BLaER1 (cell line): ENCODE results near the gene C16orf92.

Experiments
- H3K27ac ChIP-seq: shearing (Covaris generic); formaldehyde crosslinking; 2 replicates; pipeline ENCODE4 v1.8.1; 2022
- H3K27me3 ChIP-seq: shearing (Covaris generic); formaldehyde crosslinking; 2 replicates; pipeline ENCODE4 v1.8.1; 2022
- H3K36me3 ChIP-seq: shearing (Covaris generic); formaldehyde crosslinking; 2 replicates; pipeline ENCODE4 v1.8.1; 2022
- H3K4me1 ChIP-seq: shearing (Covaris generic); formaldehyde crosslinking; 2 replicates; pipeline ENCODE4 v1.8.1; 2022
- H3K4me2 ChIP-seq: shearing (Covaris generic); formaldehyde crosslinking; 2 replicates; pipeline ENCODE4 v1.8.1; 2022
- H3K4me3 ChIP-seq: shearing (Covaris generic); formaldehyde crosslinking; 2 replicates; pipeline ENCODE4 v1.8.1; 2022
- H3K9ac ChIP-seq: shearing (Covaris generic); formaldehyde crosslinking; 2 replicates; pipeline ENCODE4 v1.8.1; 2022
- H3K9me3 ChIP-seq: shearing (Covaris generic); formaldehyde crosslinking; 2 replicates; pipeline ENCODE4 v1.8.1; 2022
- H4K20me1 ChIP-seq: shearing (Covaris generic); formaldehyde crosslinking; 2 replicates; pipeline ENCODE4 v1.8.1; 2022
- Cebpa-rat ChIP-seq: shearing (Covaris generic); IDR thresholded peaks from 2 replicates; pipeline ENCODE4 v1.8.1; 2022

The C16orf92 gene

DNA sequence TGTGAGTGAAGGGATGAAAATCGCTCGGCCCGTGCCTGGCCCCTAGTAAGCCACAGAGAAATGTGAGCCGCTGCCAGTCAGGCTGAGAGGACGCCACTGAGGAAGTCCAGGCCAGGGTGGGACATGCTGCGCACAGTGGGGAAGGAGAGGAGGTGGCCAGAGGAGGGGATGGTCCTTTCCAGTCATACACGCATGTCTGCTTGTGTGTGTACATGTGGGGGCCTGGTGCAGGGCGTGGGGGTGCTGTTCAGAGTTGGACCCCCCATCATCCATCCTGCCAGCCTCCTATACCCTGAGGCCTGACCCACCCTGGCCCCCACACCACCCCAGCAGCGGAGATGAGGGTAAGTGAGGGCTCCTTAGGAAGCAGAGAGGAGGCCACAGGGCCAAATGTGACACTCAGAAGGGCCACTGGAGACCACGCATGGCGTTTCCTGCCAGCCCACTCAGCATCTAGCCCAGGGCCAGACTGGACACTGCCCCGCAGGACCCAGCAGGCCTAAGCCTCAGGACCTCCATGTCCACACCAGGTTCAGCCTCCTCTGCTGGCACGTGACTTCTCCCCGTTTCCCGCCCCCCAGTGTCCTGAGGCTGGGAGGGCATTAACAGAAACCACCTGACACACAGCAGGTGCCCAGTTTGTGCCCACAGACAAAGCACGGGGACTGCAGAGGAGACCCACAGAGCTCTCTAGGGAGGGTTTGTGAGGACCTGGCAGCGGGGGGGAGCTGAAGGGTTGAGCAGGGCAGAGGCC is 19.2 kb upstream of the C16orf92 start:
- H3K36me3 ChIP-seq, result peaks cover 36% of the 10 kb centered on the region
- H3K4me1 ChIP-seq, result peaks cover 91% of the 10 kb centered on the region
- peak overlapping the region; percentile 54 for H3K4me3 ChIP-seq

GRCh38 chr16:30004424-30004776 is 18.6 kb upstream of the C16orf92 start:
- peak overlapping the region; percentile 65; the same call in 1 of the 2 replicates for H3K9ac ChIP-seq
- TF ChIP-seq Cebpa-rat, result no peak
- H3K9me3 ChIP-seq, result no peaks in the 10 kb centered on the region
- peaks cover 19% of the 10 kb centered on the region; the same call in 1 of the 2 replicates for H4K20me1 ChIP-seq
- H3K27me3 ChIP-seq, result no peaks in the 10 kb centered on the region
- peak overlapping the region; percentile 91 for H3K27ac ChIP-seq
- H3K4me1 ChIP-seq, result peaks cover 90% of the 10 kb centered on the region
- H3K4me3 ChIP-seq, result peak overlapping the region; percentile 54
- H3K36me3 ChIP-seq, result peaks cover 36% of the 10 kb centered on the region
- H3K4me2 ChIP-seq, result peak overlapping the region; percentile 97

More for the DNA sequence above, 19.2 kb upstream of the C16orf92 start:
- Histone ChIP-seq H4K20me1 (peaks cover 23% of the 10 kb centered on the region; the same call in 1 of the 2 replicates), H3K4me2 (peak overlapping the region; percentile 97), H3K9me3 (no peaks in the 10 kb centered on the region), H3K9ac (peak overlapping the region; percentile 65; the same call in 1 of the 2 replicates), H3K27ac (peak overlapping the region; percentile 91), H3K27me3 (no peaks in the 10 kb centered on the region)
- no peak for TF ChIP-seq Cebpa-rat

GRCh38 chr16:30004811-30005242 is 18.2 kb upstream of the C16orf92 start:
- TF ChIP-seq Cebpa-rat, result no peak
- peak overlapping the region; percentile 65 for H3K9ac ChIP-seq
- peak overlapping the region; percentile 91 for H3K27ac ChIP-seq
- H3K36me3 ChIP-seq, result peaks cover 36% of the 10 kb centered on the region
- peak overlapping the region; percentile 54 for H3K4me3 ChIP-seq
- H3K9me3 ChIP-seq, result no peaks in the 10 kb centered on the region
- no peaks in the 10 kb centered on the region for H3K27me3 ChIP-seq
- peaks cover 14% of the 10 kb centered on the region; the same call in 1 of the 2 replicates for H4K20me1 ChIP-seq
- peak overlapping the region; percentile 97 for H3K4me2 ChIP-seq
- H3K4me1 ChIP-seq, result peaks cover 90% of the 10 kb centered on the region

DNA sequence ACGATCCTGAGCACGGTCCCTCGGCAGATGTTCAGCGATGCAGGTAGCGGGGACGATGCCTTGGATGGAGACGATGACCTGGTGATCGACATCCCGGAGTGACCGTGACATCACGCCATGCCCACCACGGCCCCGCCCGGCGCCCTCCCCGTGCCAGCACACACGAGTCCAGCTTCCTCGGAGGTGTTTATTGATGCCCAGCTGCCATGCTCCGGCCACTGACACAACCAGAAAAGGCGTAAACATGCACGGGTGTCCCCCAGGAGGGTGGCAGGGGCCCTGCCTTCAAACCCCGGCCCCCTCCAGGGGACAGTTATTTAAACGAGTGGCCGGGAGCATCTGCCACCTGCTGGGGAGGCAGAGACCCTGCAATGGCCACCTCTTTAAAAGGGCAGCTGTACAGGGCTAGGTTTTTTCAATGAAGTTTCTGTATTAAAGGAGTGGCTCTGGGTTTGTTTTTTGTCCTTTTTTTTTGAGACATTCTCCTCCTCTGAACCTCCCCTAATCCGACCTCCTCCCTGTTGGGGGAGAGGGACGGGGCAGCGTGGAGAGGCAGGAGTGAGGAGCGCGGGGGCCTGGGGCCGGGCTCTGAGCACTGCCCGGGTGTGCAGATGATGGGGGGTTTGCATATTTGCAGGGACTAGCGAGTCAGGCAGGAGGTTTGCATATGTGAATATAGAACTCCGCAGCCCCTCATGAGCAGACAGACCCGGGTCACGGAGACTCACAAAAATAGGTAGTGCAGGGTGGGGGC is 17.5 kb upstream of the C16orf92 start:
- Histone ChIP-seq H4K20me1 (peaks cover 10% of the 10 kb centered on the region; the same call in 1 of the 2 replicates), H3K36me3 (peaks cover 36% of the 10 kb centered on the region), H3K4me3 (peak overlapping the region; percentile 46), H3K4me2 (peak overlapping the region; percentile 97), H3K9me3 (no peaks in the 10 kb centered on the region), H3K27ac (peak overlapping the region; percentile 91), H3K27me3 (no peaks in the 10 kb centered on the region), H3K9ac (peak overlapping the region; percentile 26; the same call in 1 of the 2 replicates), H3K4me1 (peaks cover 90% of the 10 kb centered on the region)
- no peak for TF ChIP-seq Cebpa-rat

GRCh38 chr16:30006095-30006473 is 16.9 kb upstream of the C16orf92 start:
- H3K27ac ChIP-seq, result peak overlapping the region; percentile 91
- H3K9ac ChIP-seq, result peak overlapping the region; percentile 26; the same call in 1 of the 2 replicates
- peaks cover 6% of the 10 kb centered on the region; the same call in 1 of the 2 replicates for H4K20me1 ChIP-seq
- TF ChIP-seq Cebpa-rat, result no peak
- peaks cover 87% of the 10 kb centered on the region for H3K4me1 ChIP-seq
- peaks cover 36% of the 10 kb centered on the region for H3K36me3 ChIP-seq
- 0 out of 2 replicates have a peak overlapping the region, but pooled peaks have one; percentile 46 for H3K4me3 ChIP-seq
- H3K9me3 ChIP-seq, result no peaks in the 10 kb centered on the region
- no peaks in the 10 kb centered on the region for H3K27me3 ChIP-seq
- H3K4me2 ChIP-seq, result peak overlapping the region; percentile 97

- H3K4me2 ChIP-seq, result peak overlapping the region; percentile 97
- peaks cover 36% of the 10 kb centered on the region for H3K36me3 ChIP-seq
- H4K20me1 ChIP-seq, result peaks cover 6% of the 10 kb centered on the region; the same call in 1 of the 2 replicates
- H3K9me3 ChIP-seq, result no peaks in the 10 kb centered on the region
- H3K27ac ChIP-seq, result peak overlapping the region; percentile 91
- H3K4me3 ChIP-seq, result no peak overlapping the region
- TF ChIP-seq Cebpa-rat, result no peak
- no peaks in the 10 kb centered on the region for H3K27me3 ChIP-seq
- H3K4me1 ChIP-seq, result peaks cover 84% of the 10 kb centered on the region
- 0 out of 2 replicates have a peak overlapping the region, but pooled peaks have one; percentile 49 for H3K9ac ChIP-seq
These were observed 16.2 kb upstream of the C16orf92 start for GRCh38 chr16:30006659-30007377.

DNA sequence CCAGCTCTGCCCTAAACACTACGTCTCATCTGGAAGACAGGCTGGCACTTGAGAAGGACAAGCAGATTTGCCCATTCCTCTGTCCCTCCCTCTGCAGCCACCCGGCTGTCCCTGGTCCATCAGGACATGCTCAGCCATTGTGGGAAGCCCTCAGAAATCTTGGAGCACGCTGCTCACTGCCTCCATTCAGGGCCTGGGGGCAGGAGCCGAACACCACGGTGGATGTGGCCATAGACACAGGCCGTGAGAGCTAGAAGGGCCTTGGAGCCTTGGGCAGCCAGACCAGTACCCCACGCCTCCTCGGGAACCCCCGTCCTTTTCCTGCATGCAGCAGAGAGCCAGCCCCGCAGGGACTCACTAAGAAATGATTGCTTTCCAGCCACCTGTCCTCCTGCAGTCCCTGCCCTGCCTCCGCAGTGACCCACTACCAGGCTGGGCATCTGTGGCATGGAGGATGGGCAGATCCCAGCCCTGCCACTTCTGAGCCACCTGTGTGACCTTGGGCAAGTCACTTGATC is 15.6 kb upstream of the C16orf92 start:
- Histone ChIP-seq H3K27me3 (no peaks in the 10 kb centered on the region), H3K36me3 (peaks cover 30% of the 10 kb centered on the region), H3K27ac (0 out of 2 replicates have a peak overlapping the region, but pooled peaks have one; percentile 91), H3K4me2 (no peak overlapping the region), H3K4me3 (no peak overlapping the region), H3K9ac (0 out of 2 replicates have a peak overlapping the region, but pooled peaks have one; percentile 49), H4K20me1 (peaks cover 2% of the 10 kb centered on the region; the same call in 1 of the 2 replicates), H3K4me1 (peaks cover 84% of the 10 kb centered on the region), H3K9me3 (no peaks in the 10 kb centered on the region)
- no peak for TF ChIP-seq Cebpa-rat

- Histone ChIP-seq H3K4me2 (peak overlapping the region; percentile 99), H3K9ac (peak overlapping the region; percentile 77; the same call in 1 of the 2 replicates)
These were observed 13.7 kb upstream of the C16orf92 start for GRCh38 chr16:30009085-30009862.

More at GRCh38 chr16:30009085-30009862, 13.7 kb upstream of the C16orf92 start:
- H3K27me3 ChIP-seq, result no peaks in the 10 kb centered on the region
- H3K9me3 ChIP-seq, result no peaks in the 10 kb centered on the region
- no peak overlapping the region for H3K27ac ChIP-seq
- peaks cover 28% of the 10 kb centered on the region for H3K36me3 ChIP-seq
- H3K4me3 ChIP-seq, result peak overlapping the region; percentile 72; the same call in 1 of the 2 replicates
- peaks cover 74% of the 10 kb centered on the region for H3K4me1 ChIP-seq
- no peak for TF ChIP-seq Cebpa-rat
- no peaks in the 10 kb centered on the region; the same call in 1 of the 2 replicates for H4K20me1 ChIP-seq
